Activated naive CD4-positive, alpha-beta T cell treated with anti-CD3 and anti-CD28 coated beads, Interleukin-2, amount 50 U/mL, for 16 hours (primary cell): Measurements from ENCODE around the gene PLXDC2.
"Not testable (repeated sequence)": the region's sequence is repeated elsewhere in the genome, so short reads cannot be mapped to it uniquely, and the experiment has no call there.

Experiments
- DNase-seq: peaks from one replicate; pipeline ENCODE4 v3.0.0-alpha.2; 2020

The PLXDC2 gene

DNA sequence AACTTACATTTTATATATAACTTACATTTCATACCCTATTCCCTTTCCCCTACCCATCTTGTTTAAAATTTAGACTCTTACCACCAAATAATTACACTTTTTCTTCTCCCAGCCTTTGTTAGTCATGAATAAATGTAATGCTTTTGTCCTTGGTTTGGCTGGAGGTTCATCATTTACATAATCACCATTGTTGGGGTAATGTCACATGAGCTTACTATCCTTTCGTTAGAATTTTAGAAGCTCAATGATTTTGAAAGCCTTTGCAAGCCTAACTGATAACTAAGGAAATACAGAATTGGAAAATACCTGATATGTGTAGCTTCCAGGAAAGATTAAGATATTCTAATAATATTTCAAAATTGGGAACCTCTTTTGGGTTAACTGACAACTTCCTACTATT is 171.7 kb downstream of the PLXDC2 start:
- DNase-seq, result no peak

DNA sequence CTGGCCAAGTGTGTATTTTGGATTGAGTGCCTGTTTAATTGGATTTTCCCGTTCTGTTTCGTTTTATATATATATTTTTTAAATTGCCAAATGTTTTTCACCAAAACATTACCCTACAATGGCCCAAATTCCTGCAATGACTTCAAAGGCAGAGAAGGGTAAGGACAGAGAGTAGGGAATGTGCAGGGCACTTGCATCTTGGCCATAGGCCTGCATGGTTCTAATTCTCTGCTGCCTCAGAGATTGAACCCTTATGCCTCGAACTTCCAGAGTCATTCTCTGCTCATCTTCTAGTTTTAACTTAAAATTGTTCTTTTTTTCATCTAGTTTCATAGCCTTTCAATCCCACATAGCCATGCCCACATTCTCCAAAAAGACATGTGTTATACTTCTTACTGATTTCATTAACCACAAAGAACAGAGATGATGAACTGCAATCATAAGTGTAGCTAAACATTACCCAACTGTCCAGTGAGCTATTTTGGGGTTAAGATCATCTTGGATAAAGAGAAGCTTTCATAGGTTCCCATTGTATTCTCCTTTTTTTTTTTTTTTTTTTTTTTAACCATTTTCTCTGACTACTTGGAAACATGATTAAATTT is 177.6 kb downstream of the PLXDC2 start:
- DNase-seq, result no peak

DNA sequence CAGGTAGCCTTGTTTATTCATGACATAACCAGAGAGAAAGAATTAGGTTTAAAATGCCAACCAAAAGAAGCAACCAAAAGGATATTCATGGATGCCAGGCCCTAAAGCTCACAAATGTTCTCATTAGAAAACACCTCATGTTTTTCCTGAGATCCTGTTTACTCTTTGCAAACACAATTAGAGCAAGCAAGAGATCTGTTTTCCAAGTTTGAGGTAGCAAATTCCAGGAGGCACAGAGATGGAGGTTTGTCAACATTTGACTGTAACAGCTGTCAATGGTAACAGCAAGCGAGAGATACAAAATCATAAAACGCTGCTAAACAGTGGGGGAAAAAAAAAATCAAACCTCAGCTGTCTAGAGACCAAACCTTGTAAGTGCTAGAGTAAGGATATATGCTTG is 182.2 kb downstream of the PLXDC2 start:
- no peak for DNase-seq

DNA sequence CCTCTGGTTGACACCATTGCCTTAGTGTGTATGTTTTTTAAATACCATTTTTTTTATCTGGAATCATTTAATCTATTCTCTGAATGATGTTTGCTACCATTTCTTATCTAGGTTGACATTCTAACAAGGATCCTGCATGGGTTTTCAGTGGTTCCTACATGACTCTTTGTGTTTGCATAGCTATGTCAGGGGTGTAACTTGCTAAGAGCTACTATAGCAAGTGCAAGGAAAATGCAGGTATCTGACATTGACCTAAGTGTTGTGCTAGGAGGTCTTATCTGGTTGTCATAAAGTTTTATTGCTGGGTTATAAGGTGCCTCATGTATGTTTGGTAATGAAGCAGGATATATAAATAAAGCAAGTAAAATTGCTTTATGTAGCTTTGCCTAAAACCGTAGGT is 183.2 kb downstream of the PLXDC2 start:
- no peak for DNase-seq

DNA sequence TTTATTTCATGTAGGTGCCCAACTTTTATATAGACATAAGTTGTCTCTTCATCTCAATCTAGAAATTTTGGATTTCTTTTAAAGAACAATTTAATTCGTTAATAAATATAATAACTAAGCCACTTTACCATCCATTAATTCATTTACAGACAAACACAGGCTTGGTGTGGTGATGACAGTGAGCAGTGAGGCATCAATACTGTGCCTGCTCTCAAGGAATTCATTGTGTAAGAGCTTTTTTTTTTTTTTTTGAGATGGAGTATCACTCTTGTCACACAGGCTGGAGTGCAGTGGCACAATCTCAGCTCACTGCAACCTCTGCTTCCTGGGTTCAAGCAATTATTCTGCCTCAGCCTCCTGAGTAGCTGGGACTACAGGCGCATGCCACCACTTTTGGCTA is 185.8 kb downstream of the PLXDC2 start:
- not testable (repeated sequence) for DNase-seq

DNA sequence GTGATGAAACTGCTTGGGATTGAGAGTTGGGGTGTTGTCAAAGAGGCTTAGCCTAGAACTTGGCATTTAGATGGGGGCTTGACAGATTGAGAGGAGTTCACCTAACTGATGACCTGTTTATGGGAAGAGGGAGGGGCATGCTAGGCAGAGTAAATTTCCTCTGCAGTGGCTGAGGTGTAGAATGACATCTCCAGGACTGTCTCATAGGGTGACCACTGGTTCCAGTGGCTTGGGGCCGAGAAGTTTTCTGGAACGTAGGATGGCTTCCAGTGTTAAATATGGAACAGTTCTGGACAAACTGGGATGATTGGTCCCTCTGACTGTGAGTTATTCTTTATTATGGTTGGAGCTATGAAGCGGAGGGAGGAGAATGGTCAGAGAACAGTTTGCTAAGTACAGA is 186.4 kb downstream of the PLXDC2 start:
- DNase-seq, result no peak

DNA sequence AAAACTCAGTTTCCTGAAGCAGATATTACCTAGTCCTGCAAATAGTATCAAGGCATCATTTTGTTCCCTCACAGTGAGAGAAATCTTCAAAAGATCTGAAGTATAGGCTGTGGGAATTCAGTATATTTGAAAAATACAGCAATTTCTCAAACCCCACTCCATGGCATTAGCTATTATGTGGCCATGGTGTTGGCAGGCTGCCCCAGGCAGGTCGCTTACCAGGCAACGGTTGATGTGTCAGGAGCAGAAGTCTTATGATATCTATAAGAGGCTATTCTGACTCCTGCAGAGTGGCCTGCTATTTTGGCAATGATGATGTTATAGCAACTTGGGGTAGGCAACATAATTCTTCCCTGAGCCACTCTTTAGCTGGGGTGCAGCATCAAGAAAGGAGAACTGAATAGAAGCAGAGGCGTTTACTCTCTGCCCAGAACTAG is 187.9 kb downstream of the PLXDC2 start:
- no peak for DNase-seq

DNA sequence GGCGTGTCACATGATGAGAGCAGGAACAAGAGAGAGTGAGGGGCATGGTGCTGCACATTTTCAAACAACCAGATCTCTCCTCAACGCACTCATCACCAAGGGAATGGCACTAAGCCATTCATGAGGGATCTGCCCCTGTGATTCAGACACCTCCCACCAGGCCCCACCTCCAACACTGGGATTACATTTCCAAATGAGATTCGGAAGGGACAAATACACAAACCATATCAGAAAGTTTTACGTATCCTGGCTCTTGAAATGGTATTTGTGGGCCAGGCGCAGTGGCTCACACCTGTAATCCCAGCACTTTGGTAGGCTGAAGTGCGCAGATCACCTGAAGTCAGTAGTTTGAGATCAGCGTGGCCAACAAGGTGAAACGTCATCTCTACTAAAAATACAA is 189.4 kb downstream of the PLXDC2 start:
- DNase-seq, result no peak

DNA sequence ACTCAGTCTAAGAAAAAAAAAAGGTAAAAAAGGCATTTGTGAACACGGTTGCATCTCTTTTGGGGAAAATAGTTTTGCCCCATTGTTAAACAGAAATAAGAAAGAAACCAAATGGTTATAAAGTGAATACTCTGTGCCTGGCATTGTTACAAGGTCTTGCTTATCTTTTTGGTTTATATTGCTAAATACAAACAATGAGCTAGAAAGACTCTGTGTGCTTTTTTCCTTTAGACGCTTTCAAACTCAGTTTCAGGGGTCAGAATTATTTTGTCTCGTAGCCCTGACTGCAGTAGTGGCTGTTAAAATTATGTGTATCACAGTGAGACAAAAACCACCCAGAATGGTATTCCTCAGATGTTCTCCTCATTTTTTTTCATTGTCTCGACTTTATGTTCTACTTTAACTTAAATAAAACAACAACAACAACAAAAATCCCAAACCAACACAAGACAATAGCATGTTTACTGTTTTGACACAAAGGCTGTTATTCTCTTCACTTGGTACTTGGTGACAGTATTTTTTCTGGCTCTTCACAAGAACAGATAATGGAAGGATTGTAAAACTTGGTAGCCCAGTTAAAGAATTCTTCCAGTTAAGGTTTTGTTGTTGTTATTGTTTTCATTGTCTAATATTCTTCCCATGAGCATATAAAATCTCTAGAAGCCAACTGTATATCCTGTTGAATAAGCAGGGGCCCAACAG is 190.1 kb downstream of the PLXDC2 start:
- DNase-seq, result no peak

DNA sequence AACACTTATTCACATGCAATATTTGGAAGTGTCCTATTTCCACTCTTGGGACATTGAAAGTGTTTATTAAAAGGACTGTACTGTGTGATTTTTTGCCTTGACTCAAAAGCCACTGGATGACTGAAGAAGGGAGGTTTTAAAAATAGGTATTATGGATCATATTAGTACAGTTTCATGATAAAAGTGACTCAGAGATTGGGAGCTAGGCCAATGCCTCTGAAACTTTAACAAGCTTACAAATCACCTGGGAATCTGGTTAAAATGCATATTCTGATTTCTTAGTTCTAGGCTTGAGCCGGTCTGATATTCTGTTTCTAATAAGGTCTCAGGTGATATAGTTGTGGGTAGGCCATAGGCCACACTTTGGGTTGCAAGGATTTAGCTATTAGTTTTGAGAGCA is 191.2 kb downstream of the PLXDC2 start:
- DNase-seq, result no peak

DNA sequence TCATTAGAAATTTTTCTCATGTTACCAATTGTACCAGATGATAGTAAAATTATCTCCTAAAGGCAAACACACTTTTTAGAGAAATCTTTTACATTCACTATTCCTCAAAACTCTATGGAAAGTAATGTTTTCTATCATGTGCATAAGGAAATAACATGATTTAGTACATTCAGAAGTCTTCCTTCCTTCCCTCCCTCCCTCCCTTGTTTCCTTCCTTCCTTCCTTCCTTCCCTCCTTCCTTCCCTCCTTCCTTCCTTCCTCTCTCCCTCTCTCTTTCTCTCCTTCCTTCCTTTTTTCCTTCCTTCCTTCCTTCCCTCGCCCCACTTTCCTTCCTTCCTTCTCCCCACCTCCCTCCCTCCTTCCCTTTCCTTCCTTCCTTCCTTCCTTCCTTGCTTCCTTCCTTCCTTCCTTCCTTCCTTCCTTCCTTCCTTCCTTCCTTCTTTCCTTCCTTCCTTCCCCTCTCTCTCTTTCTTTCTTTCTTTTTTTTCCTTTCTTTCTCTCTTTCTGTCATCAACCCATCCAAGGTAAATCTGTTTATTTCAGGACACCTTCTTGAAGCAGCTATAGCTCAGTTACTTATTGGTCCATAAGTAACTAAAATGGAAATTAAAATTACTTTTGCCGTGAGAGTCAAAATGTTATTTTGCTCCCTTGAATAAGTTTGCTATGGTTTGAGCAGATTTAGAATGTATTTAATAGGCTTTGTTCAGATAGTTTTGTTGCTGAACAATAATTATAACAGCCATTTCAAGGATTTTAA is 197.9 kb downstream of the PLXDC2 start:
- no peak for DNase-seq

DNA sequence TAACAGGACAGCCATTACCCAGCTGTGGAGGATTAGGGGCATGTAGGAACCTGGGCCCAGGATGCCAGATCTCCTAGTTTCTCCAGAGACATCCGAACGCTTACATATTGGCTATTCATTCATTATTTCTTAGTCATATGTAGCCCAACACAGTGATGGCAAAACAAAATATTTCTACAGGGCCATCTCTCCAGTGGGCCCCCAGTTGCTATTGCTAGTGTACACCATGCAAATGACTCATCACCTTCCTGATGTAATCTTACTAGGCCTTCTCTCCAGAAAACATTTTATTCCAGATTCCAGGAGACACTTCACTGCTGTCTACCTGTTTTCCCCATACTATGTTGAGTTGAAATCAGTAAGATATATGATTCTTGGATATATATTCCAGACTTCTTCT is 201.7 kb downstream of the PLXDC2 start:
- no peak for DNase-seq

DNA sequence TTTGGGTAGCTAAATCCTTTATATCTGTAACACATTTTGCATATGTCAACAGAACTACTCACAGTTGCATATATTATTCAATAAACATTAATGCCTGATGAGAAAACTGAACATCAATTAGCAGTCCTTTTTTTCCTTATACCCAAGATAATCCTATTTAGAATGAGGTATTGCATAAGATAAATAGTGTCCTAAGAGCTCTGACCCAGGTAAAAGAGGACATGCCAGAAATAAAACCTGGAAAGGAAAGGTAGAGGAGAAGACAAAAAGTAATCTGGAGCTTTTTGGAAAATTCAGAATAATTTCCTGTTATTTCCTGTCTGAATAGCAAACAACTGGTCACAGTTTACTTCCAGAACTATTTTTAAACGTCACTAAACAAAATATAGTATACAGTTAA is 204.4 kb downstream of the PLXDC2 start:
- DNase-seq, result no peak

DNA sequence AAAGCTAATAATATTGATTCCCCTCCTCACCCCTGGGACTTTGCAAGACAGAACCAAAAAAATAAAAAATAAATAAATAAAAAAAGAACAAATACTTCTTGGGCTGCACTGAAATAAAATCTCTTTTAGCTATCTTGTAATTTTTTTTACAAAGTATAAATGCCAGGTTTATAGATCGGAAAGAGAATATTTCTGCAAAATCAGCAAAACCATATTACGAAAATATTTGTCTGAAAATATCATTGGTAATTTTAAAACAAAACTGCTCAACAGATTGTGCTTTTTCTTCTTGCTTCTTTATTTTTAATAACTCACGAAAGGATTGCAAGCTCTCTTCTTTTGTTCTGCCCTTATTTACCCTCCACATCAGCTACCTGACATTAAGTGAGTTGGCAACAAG is 213.3 kb downstream of the PLXDC2 start:
- no peak for DNase-seq

DNA sequence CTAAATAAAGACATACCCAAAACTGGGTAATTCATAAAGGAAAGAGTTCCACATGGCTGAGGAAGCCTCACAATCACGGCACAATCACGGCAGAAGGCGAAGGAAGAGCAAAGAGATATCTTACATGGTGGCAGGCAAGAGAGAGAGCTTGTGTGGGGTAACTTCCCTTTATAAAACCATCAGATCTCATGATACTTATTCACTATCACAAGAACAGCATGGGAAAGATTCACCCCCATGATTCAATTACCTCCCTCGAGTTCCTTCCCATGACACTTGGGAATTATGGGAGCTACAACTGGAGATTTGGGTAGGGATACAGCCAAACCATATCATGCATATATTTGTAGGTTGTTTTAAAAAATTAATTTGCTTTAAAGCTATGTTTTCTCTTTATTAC is 217.2 kb downstream of the PLXDC2 start:
- DNase-seq, result no peak

DNA sequence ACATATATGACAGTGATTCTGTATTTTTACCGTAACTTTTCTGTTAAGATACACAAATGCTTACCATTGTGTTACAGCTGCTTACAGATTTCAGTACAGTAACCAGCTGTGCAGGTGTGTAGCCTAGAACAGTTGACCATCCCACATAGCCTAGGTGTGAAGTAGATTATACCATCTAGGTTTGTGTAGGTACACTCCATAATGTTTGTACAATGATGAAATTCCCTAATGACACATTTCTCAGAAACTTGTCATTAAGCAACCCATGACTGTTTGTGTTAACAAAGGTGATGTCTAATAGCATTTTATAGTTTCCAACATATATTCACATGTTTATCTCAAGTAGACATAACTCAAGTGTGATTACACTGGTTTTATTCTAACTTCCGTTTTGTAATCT is 218.5 kb downstream of the PLXDC2 start:
- DNase-seq, result no peak

DNA sequence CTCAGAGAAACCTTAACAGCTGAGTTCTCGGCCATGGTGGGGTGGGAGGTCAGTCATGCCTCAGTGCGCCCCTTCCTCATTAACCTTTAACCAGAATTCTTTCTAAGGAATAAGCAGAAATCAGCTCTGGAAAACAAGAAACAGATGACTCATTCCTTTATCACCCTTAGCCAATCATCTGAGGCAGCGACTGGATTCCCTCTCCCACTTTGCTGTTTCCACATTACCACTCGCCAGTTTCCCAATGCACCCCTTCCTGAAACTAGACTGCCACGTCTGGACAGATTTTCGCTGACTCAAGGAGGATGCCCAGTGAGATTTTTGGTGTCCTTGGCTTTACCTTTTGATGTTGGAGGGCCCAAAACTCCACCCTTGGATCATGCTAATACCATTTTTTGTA is 223.8 kb downstream of the PLXDC2 start:
- no peak for DNase-seq

DNA sequence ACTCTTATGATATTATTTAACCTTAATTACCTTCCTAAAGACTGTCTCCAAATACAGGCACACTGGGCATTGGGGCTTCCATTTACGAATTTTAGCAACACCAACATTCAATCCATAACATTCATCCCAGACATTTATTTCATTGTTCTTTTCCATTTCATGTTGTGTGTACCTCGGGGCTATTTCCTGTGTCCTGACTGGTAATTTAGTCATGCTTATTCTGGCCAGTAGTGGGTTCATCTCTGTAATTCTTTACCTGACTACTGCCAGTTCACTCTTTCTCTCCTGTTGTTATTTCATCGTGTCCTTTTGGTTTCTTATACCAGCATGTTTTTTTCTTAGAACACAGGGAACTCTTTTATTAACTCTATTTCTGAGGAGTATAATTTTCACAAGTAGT is 225.7 kb downstream of the PLXDC2 start:
- no peak for DNase-seq

DNA sequence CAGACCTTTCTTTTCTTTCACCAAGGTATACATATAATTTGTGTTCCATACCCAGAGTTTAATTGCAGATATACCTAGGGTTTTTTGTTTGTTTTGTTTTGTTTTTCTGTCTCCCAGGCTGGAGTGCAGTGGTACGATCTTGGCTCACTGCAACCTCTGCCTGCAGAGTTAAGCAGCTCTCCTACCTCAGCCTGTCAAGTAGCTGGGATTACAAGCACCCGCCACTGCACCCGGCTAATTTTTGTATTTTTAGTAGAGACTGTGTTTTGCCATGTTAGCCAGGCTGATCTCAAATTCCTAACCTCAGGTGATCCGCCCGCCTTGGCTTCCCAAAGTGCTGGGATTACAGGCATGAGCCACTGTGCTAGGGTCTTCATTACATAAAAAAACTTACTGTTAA is 228.9 kb downstream of the PLXDC2 start:
- not testable (repeated sequence) for DNase-seq

DNA sequence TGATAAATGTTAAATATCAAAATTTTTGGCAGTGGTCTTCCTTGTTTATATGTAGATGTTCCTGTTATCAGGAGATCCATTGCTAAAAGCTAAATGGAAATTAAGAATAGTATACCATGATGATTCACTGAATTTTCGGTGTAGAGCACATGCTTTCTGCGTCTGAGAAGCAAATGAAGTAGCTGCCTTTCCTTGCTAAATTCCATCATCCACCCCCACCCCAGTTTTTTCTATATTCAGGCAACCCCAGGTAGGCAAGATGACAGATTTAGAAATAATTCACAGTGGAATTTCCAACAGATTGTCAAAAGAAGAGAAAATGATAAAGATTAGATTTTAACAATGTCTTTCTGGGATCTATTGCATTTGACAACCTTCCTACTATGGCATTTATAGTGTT is 231.9 kb downstream of the PLXDC2 start:
- no peak for DNase-seq

DNA sequence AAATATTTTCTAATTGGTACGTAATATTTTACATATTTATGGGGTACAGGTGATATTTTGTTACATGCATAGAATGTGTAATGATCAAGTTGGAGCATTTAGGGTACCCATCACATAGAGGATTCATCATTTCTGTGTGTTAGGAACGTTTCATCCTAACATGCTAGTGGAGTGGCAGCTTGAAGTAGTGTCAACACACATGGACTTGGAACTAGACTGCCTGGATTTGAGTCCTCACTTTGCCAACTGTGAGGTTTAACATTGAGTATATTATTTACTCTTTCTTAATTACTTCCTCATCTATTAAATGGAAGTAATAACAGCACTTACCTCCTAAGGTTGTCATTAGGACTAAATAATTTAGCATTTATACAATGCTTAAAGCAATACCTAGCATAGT is 241.9 kb downstream of the PLXDC2 start:
- no peak for DNase-seq

DNA sequence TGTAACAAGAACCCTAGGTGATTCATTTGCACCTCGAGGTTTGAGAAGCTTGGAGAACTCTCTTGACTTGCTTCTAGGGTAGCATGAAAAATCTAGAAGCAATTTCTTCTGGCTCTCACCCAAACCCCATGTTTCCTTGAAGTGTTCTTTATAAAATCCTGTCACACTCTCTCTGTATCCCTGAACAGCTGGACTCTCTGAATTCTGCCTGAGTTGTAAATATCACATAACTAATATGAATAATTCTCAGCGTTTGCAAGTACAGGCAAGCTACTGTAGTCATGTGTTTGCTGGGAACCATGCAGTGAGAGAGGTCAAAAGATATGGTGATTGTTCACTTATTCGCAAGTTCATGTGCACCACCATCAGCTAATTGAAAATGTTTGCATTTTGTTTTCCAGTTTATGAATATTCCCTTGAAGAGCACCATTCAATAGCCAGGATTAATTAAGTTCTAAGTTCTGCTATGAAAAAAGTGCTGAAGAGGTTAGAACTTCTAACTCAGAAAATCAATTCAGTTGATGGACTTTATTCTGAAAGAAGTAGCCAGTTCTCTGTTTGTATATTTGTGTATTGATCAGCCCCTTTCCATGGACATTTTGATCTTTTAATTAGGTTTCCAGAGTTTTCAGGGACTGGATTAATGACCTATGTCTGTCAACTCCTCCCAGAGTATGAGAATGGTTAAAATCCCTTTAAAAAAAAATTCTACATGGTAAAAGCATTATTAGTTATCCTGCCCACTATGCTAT is 243.0 kb downstream of the PLXDC2 start:
- no peak for DNase-seq

DNA sequence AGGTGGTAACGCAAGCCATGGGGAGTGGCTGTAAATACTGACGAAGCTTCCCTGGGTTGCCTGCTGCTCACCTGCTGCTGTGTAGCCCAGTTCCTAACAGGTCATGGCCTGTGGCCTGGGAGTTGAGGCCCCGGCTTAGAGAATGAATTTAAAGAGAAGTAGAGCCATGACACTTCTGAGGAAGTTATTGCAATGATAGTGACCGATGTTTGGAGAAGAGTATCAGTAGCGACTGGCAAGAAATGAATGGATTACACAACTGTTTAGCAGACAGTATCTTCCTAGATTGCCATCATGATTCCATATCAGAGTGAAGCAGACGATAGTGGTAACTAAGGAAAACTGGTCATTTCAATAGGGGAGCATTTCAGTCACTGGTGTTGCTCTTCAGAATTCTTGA is 249.6 kb downstream of the PLXDC2 start:
- no peak for DNase-seq

DNA sequence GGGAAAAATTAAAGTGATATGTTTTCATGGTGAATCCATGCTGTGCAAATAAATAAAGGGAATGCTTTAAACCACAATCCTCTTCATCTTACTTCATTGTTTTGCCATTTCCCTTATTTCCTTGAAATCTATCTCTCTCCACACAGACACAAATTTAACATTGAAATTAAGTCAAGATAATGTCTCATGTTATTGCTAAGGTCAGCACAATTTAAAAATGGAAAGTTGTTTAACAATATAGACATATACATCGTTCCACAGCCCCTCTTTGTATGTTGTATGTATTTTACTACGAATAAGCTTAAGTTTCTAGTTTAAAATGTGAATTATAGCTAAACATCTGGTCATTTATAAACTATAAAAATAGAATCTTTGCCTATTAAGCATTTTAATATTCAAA is 256.9 kb downstream of the PLXDC2 start:
- DNase-seq, result no peak
